DMS153 treated with DMSO at 0.1 percent for 48 hours (cell line): ENCODE results near the gene TYSND1.
"Not testable (repeated sequence)": the region's sequence is repeated elsewhere in the genome, so short reads cannot be mapped to it uniquely, and the experiment has no call there.

Experiments
- DNase-seq: peaks from one replicate; lab custom pipeline; 2025; ENCODE audit not compliant: unreplicated experiment; lab: John Stamatoyannopoulos, UW

TYSND1 gene

GRCh38 chr10:70146489-70147258, at the start of gene TYSND1:
Gene TYSND1 (minus strand): TSS chr10:70146700. CDS start chr10:70146586, 114 bp downstream.
- DNase-seq, result peak; percentile 93

GRCh38 chr10:70193391-70193844, 46.9 kb upstream of the TYSND1 start:
- no peak for DNase-seq

GRCh38 chr10:70192326-70192968, 45.9 kb upstream of the TYSND1 start:
- DNase-seq, result no peak

GRCh38 chr10:70191972-70192305, 45.4 kb upstream of the TYSND1 start:
- DNase-seq, result no peak

GRCh38 chr10:70191161-70191971, 44.9 kb upstream of the TYSND1 start:
- DNase-seq, result no peak

GRCh38 chr10:70190581-70190980, 44.1 kb upstream of the TYSND1 start:
- no peak for DNase-seq

GRCh38 chr10:70190102-70190501, 43.6 kb upstream of the TYSND1 start:
- no peak for DNase-seq

- DNase-seq, result no peak
Measured at GRCh38 chr10:70188768-70189167, 42.3 kb upstream of the TYSND1 start.

- no peak for DNase-seq
Measured at GRCh38 chr10:70186571-70186970, 40.1 kb upstream of the TYSND1 start.

GRCh38 chr10:70186090-70186489, 39.6 kb upstream of the TYSND1 start:
- no peak for DNase-seq

GRCh38 chr10:70183304-70183703, 36.8 kb upstream of the TYSND1 start:
- DNase-seq, result no peak

- DNase-seq, result not testable (repeated sequence)
Measured at GRCh38 chr10:70179209-70179608, 32.7 kb upstream of the TYSND1 start.

GRCh38 chr10:70178139-70178725, 31.7 kb upstream of the TYSND1 start:
- DNase-seq, result no peak

GRCh38 chr10:70176441-70176840, 29.9 kb upstream of the TYSND1 start:
- no peak for DNase-seq

- no peak for DNase-seq
Measured at GRCh38 chr10:70175516-70175915, 29.0 kb upstream of the TYSND1 start.

- DNase-seq, result no peak
Measured at GRCh38 chr10:70174058-70174741, 27.7 kb upstream of the TYSND1 start.

- DNase-seq, result no peak
Measured at GRCh38 chr10:70169649-70170364, 23.3 kb upstream of the TYSND1 start.

- DNase-seq, result no peak
Measured at GRCh38 chr10:70169011-70169410, 22.5 kb upstream of the TYSND1 start.

- DNase-seq, result no peak
Measured at GRCh38 chr10:70167246-70167645, 20.7 kb upstream of the TYSND1 start.

- no peak for DNase-seq
Measured at GRCh38 chr10:70166394-70166793, 19.9 kb upstream of the TYSND1 start.
